GM23338 (cell line): ENCODE measurements around the gene CD24. TPM values are rescaled to one million over a fixed set of nuclear protein-coding genes. Genes with fewer than 3 reads are reported as not detected.

ENCODE experiments used
- ATAC-seq: fragments of 200-7000 bp; cut with Tn5 transposase; 3 replicates; pipeline ENCODE4 v1.9.1; 2020
- DNase-seq: peaks from one replicate; pipeline ENCODE4 v3.0.0-alpha.2; 2015; ENCODE audit warnings: low spot score
- H2AFZ ChIP-seq: fragments of 200-600 bp; sonication (generic); 2 replicates; pipeline ENCODE4 v1.8.0; 2016; ENCODE audit warnings: antibody characterized with exemption, mild to moderate bottlenecking, moderate library complexity
- H3F3A ChIP-seq: fragments of 200-600 bp; sonication (generic); replicated peaks from 2 replicates; pipeline ENCODE4 v1.8.0; 2017; ENCODE audit warnings: antibody characterized with exemption, mixed run types, low read depth
- H3K27ac ChIP-seq: fragments of 200-600 bp; sonication (generic); 2 replicates; pipeline ENCODE4 v1.6.1; 2016; ENCODE audit warnings: low read depth
- H3K27me3 ChIP-seq: fragments of 200-600 bp; sonication (generic); 2 replicates; pipeline ENCODE4 v1.8.0; 2016; ENCODE audit warnings: mild to moderate bottlenecking, mixed run types, moderate library complexity; ENCODE audit not compliant: insufficient read depth
- H3K36me3 ChIP-seq: fragments of 200-600 bp; sonication (generic); 2 replicates; pipeline ENCODE4 v1.8.0; 2016; ENCODE audit warnings: mild to moderate bottlenecking; ENCODE audit not compliant: insufficient read depth
- H3K4me1 ChIP-seq: fragments of 200-600 bp; sonication (generic); 2 replicates; pipeline ENCODE4 v1.8.0; 2016; ENCODE audit warnings: mild to moderate bottlenecking, moderate library complexity; ENCODE audit not compliant: insufficient read depth
- H3K4me2 ChIP-seq: fragments of 200-600 bp; sonication (generic); 2 replicates; pipeline ENCODE4 v1.7.1; 2017; ENCODE audit warnings: mixed run types
- H3K4me3 ChIP-seq: fragments of 200-600 bp; sonication (generic); 2 replicates; pipeline ENCODE4 v1.6.1; 2016; ENCODE audit warnings: mixed run types
- H3K79me2 ChIP-seq: fragments of 200-600 bp; sonication (generic); replicated peaks from 2 replicates; pipeline ENCODE4 v1.8.0; 2017; ENCODE audit warnings: mild to moderate bottlenecking; ENCODE audit not compliant: insufficient read depth
- H3K9me2 ChIP-seq: fragments of 200-600 bp; sonication (generic); 2 replicates; pipeline ENCODE4 v1.8.0; 2017; ENCODE audit not compliant: insufficient read depth
- H4K20me1 ChIP-seq: fragments of 200-600 bp; sonication (generic); replicated peaks from 2 replicates; pipeline ENCODE4 v1.8.0; 2017; ENCODE audit warnings: mild to moderate bottlenecking; ENCODE audit not compliant: insufficient read depth
- H3K27ac Mint-ChIP-seq: 2 replicates; pipeline ENCODE4 v1.8.0; 2020; ENCODE audit warnings: inconsistent platforms, mild to moderate bottlenecking, moderate library complexity, mixed read lengths
- H3K27me3 Mint-ChIP-seq: 3 replicates; pipeline ENCODE4 v1.8.0; 2022; ENCODE audit warnings: low read depth, mild to moderate bottlenecking, moderate library complexity, mixed read lengths, inconsistent platforms; ENCODE audit not compliant: insufficient read depth, poor library complexity
- H3K36me3 Mint-ChIP-seq: 3 replicates; pipeline ENCODE4 v1.8.0; 2021; ENCODE audit warnings: low read depth, mild to moderate bottlenecking, inconsistent platforms, moderate library complexity, mixed read lengths
- H3K4me1 Mint-ChIP-seq: 3 replicates; pipeline ENCODE4 v1.8.0; 2020; ENCODE audit warnings: mild to moderate bottlenecking, inconsistent platforms, mixed read lengths
- H3K4me3 Mint-ChIP-seq: 3 replicates; pipeline ENCODE4 v1.8.0; 2021; ENCODE audit warnings: moderate library complexity, mild to moderate bottlenecking, inconsistent platforms, mixed read lengths
- H3K9me3 Mint-ChIP-seq: 3 replicates; pipeline ENCODE4 v1.8.0; 2020; ENCODE audit warnings: moderate library complexity, mild to moderate bottlenecking, inconsistent platforms, mixed read lengths
- EZH2 ChIP-seq: fragments of 200-600 bp; sonication (generic); IDR thresholded peaks from one replicate; pipeline ENCODE4 v1.8.0; 2017; ENCODE audit warnings: antibody characterized with exemption, mild to moderate bottlenecking, low read depth; ENCODE audit not compliant: unreplicated experiment
- EZH2phosphoT487 ChIP-seq: fragments of 200-600 bp; sonication (generic); IDR thresholded peaks from one replicate; pipeline ENCODE4 v1.8.1; 2018; ENCODE audit warnings: antibody characterized with exemption; ENCODE audit not compliant: unreplicated experiment
- JUNB ChIP-seq: IDR thresholded peaks from one replicate; pipeline ENCODE4 v1.6.1; 2016; ENCODE audit warnings: antibody characterized with exemption; ENCODE audit not compliant: unreplicated experiment
- NANOG ChIP-seq: IDR thresholded peaks from 2 replicates; pipeline ENCODE4 v1.6.1; 2016; ENCODE audit warnings: antibody characterized with exemption, borderline replicate concordance
- REST ChIP-seq: IDR thresholded peaks from one replicate; pipeline ENCODE4 v1.6.1; 2018; ENCODE audit warnings: antibody characterized with exemption; ENCODE audit not compliant: unreplicated experiment
- STAT1 ChIP-seq: IDR thresholded peaks from one replicate; pipeline ENCODE4 v1.6.1; 2016; ENCODE audit warnings: antibody characterized with exemption; ENCODE audit not compliant: unreplicated experiment
- ZNF462 ChIP-seq: fragments of 250-450 bp; sonication (Bioruptor Pico); IDR thresholded peaks from 2 replicates; pipeline ENCODE4 v1.5.0; 2020; ENCODE audit warnings: mild to moderate bottlenecking, moderate library complexity
- polyA plus RNA-seq: library from polyadenylated mRNA; unstranded; fragments of >200 nt; fragmentation: Nextera tagmentation; extraction: Ambion mirVana; gene quantifications from 2 replicates; pipeline ENCODE4 v1.2.1, GENCODE V29; 2016
- total RNA-seq: library from RNA; depleted of rRNA; stranded (reverse); fragments of >200 nt; shearing (Covaris generic); gene quantifications from 2 replicates; pipeline ENCODE4 v1.2.3, GENCODE V29; 2014
- TF ChIP-seq, protein P1 (sequence below), 2 experiments: fragments of 200-600 bp in 1 of 2; sonication (generic) in 1 of 2; conservative IDR thresholded peaks; 2 replicates each; pipeline versions ENCODE4 v1.5.1 to v1.6.1; 2016 to 2017; ENCODE audit warnings: antibody characterized with exemption in 2 of 2, low read depth in 2 of 2, mild to moderate bottlenecking in 2 of 2, moderate library complexity in 1 of 2

Gene CD24
- total and polyA plus RNA-seq, 2 experiments from 2014 or later, result 1,373 to 2,907 TPM

DNA sequence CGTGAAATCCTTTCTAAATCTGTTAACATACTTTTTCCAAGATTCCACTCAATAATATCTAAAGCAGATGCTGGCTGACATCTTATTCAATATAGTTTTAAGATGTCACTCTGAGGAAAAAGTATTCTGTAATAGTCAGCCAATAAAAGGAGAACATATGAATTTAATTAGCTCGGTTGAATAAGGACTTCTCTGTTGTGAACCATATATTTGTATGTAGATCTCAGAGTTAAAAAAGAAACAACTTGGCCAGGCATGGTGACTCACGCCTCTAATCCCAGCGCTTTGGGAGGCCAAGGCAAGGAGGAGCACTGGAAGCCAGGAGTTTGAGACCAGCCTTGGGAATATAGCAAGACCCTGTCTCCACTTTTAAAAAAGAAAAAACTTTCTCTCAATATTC, 7.4 kb upstream of the CD24 start (continued):
- TF ChIP-seq, protein P1, sequence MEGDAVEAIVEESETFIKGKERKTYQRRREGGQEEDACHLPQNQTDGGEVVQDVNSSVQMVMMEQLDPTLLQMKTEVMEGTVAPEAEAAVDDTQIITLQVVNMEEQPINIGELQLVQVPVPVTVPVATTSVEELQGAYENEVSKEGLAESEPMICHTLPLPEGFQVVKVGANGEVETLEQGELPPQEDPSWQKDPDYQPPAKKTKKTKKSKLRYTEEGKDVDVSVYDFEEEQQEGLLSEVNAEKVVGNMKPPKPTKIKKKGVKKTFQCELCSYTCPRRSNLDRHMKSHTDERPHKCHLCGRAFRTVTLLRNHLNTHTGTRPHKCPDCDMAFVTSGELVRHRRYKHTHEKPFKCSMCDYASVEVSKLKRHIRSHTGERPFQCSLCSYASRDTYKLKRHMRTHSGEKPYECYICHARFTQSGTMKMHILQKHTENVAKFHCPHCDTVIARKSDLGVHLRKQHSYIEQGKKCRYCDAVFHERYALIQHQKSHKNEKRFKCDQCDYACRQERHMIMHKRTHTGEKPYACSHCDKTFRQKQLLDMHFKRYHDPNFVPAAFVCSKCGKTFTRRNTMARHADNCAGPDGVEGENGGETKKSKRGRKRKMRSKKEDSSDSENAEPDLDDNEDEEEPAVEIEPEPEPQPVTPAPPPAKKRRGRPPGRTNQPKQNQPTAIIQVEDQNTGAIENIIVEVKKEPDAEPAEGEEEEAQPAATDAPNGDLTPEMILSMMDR (conservative IDR thresholded peaks at IDR 0.05; ENCODE audit: low read depth in 2 of 2), result no peak
- TF ChIP-seq NANOG (no peak), EZH2phosphoT487 (no peak), STAT1 (no peak), JUNB (no peak), EZH2 (no peak)

GRCh38 chr6:106980926-106981325, 6.4 kb upstream of the CD24 start:
- Mint-ChIP-seq H3K4me1 (peaks cover 28% of the 10 kb centered on the region), H3K27me3 (peaks cover 11% of the 10 kb centered on the region), H3K9me3 (no peaks in the 10 kb centered on the region), H3K4me3 (no peak overlapping the region), H3K36me3 (no peaks in the 10 kb centered on the region; the same call in 2 of the 3 replicates), H3K27ac (peak overlapping the region; percentile 86; the same call in 1 of the 2 replicates)
- Histone ChIP-seq H3K27ac (peak overlapping the region; percentile 34), H3K27me3 (no peaks in the 10 kb centered on the region), H3K4me1 (peaks cover 21% of the 10 kb centered on the region), H2AFZ (no peak overlapping the region), H3K4me2 (no peak overlapping the region), H3K79me2 (peaks cover 19% of the 10 kb centered on the region), H3K36me3 (no peaks in the 10 kb centered on the region), H3K9me2 (no peaks in the 10 kb centered on the region), H3K4me3 (no peak overlapping the region), H4K20me1 (no peaks in the 10 kb centered on the region), H3F3A (peaks cover 3% of the 10 kb centered on the region; the same call in 1 of the 2 replicates)
- TF ChIP-seq NANOG, result no peak
- no peak for DNase-seq
- no peak for ATAC-seq

DNA sequence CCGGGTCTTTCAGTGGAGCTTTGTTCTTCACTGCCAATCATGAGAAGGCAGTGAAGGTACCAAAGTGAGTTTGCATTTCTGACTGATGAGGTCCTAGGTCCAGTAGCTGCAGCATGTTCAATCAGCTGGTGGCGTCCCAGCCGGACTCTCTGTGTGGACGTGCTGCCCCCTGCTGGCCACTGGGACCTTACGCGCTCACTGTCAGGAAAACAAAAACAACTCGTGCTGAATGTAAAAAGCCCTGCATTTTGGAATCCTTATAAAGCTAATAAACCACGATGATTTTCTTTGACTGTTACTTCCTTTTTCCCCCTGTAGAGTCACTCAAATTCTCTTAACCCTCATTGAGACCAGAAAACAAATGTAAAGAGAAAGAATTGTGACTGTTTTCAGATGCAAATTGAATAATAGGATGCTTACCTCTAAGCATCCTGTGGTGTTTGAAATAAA, 4.9 kb upstream of the CD24 start:
- Histone ChIP-seq H4K20me1 (no peaks in the 10 kb centered on the region), H2AFZ (no peak overlapping the region), H3K9me2 (no peaks in the 10 kb centered on the region), H3K27ac (peak overlapping the region; percentile 81), H3K36me3 (no peaks in the 10 kb centered on the region), H3K27me3 (no peaks in the 10 kb centered on the region), H3K4me1 (peaks cover 23% of the 10 kb centered on the region), H3K4me3 (no peak overlapping the region), H3F3A (peaks cover 3% of the 10 kb centered on the region; the same call in 1 of the 2 replicates), H3K4me2 (no peak overlapping the region), H3K79me2 (peaks cover 28% of the 10 kb centered on the region)
- ATAC-seq, result peak; percentile 54
- Mint-ChIP-seq H3K4me1 (peaks cover 31% of the 10 kb centered on the region), H3K4me3 (no peak overlapping the region), H3K27ac (peak overlapping the region; percentile 95), H3K36me3 (peaks cover 3% of the 10 kb centered on the region), H3K27me3 (peaks cover 15% of the 10 kb centered on the region), H3K9me3 (0 out of 3 replicates have a peak, but pooled peaks cover 2% of the 10 kb centered on the region)
- DNase-seq, result peak; percentile 97
- TF ChIP-seq STAT1 (no peak), REST (no peak), ZNF462 (CRISPR knock-in tag) (no peak), NANOG (peak; percentile 90), EZH2phosphoT487 (no peak)
